Thyroid gland (tissue), 4 donors: ENCODE measurements around the gene ANKRD53. TPM values are rescaled to one million over a fixed set of nuclear protein-coding genes. Genes with fewer than 3 reads are reported as not detected.

ENCODE experiments used
- DNase-seq, 2 donors: peaks; one replicate each; pipeline ENCODE4 v3.0.0-alpha.2; 2019
- H3K27ac ChIP-seq, 3 donors: fragments of 200-600 bp; sonication (generic); 1 replicate in 2 of 3; 2 replicates in 1 of 3; pipeline ENCODE4 v1.5.1; 2016 to 2019; ENCODE audit warnings: mild to moderate bottlenecking in 1 of 3, moderate library complexity in 1 of 3
- H3K27me3 ChIP-seq: fragments of 200-600 bp; sonication (generic); one replicate; pipeline ENCODE4 v1.5.1; 2019
- H3K36me3 ChIP-seq, 2 donors: fragments of 200-600 bp; sonication (generic); one replicate each; pipeline ENCODE4 v1.5.1; 2016 to 2019
- H3K4me1 ChIP-seq, 2 donors: fragments of 200-600 bp; sonication (generic); one replicate each; pipeline ENCODE4 v1.5.1; 2017 to 2019
- H3K4me3 ChIP-seq, 3 donors: fragments of 200-600 bp; sonication (generic); replicated peaks in 1 of 3; 1 replicate in 2 of 3; 2 replicates in 1 of 3; pipeline ENCODE4 v1.5.1; 2016; ENCODE audit warnings: mild to moderate bottlenecking in 1 of 3
- H3K9me3 ChIP-seq: fragments of 200-600 bp; sonication (generic); one replicate; pipeline ENCODE4 v1.5.1; 2017
- CTCF ChIP-seq, 6 experiments: fragments of 200-600 bp in 3 of 6; fragments of 450-650 bp in 3 of 6; sonication (generic) in 3 of 6; IDR thresholded peaks; one replicate each; pipeline ENCODE4 v1.5.1; 2016 to 2019; ENCODE audit warnings: antibody characterized with exemption in 6 of 6, mild to moderate bottlenecking in 2 of 6, inconsistent platforms in 1 of 6, moderate library complexity in 1 of 6
- POLR2A ChIP-seq, 2 donors: fragments of 450-650 bp; IDR thresholded peaks; one replicate each; pipeline ENCODE4 v1.6.1; 2017; ENCODE audit warnings: antibody characterized with exemption in 2 of 2, mild to moderate bottlenecking in 2 of 2, moderate library complexity in 1 of 2
- WGBS, 2 donors: methylation state at CpG; one replicate each; pipeline ENCODE4 v1.1.5; 2017; 5-methylcytosine and 5-hydroxymethylcytosine counted together
- intact Hi-C: fragments of 100-400 bp; cut with DNase I; formaldehyde crosslinking; loops from one replicate; pipeline ENCODE4 v1.15.1; 2023
- total RNA-seq, 4 donors: library from RNA; depleted of rRNA; stranded (reverse); fragments of >200 nt; gene quantifications; one replicate each; pipeline ENCODE4 v1.2.3, GENCODE V29; 2016

Gene ANKRD53
- total RNA-seq, 4 donors from 2014 or later, result 1.5 to 4.3 (median 2.7) TPM

DNA sequence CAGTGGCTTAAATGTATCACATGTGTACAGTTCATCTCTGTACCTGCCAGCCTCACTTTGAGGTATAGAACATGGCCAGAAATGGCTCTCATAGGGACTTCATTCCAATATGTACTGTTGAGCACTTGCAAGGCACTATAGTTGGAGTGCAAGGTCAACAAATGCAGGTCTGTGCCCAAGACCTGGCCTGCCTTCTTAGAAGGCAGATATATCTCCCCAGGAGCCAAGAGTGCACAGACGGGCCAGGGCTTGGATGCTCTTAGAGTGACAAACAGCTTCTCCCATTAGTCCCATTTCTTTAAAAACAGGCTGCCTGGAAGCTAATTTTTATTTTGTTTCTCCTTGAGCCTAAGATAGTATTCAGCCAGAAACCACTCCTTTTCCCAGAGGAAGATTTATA, 9.0 kb downstream of the ANKRD53 start:
- DNase-seq, result no peak
- WGBS, 2 donors, result 73 to 84% methylated on average over 1 of the region's 1 CpG

GRCh38 chr2:70988151-70988550, 9.7 kb downstream of the ANKRD53 start:
- H3K4me3 ChIP-seq, result no peak overlapping the region
- intact Hi-C loops, result no loop called here
- 55 to 67% methylated on average over 3 to 4 of the region's 4 CpGs for WGBS, 2 donors
- H3K36me3 ChIP-seq, result peaks cover 21 to 34% of the 10 kb centered on the region in 2 donors
- DNase-seq, result peak in 1 of 2 donors; percentile 35
- peaks cover 12 to 18% of the 10 kb centered on the region in 2 donors for H3K4me1 ChIP-seq
- H3K9me3 ChIP-seq, result no peaks in the 10 kb centered on the region
- TF ChIP-seq POLR2A (IDR thresholded peaks at IDR 0.05), result no peak
- TF ChIP-seq CTCF (IDR thresholded peaks at IDR 0.05), result no peak
- H3K27me3 ChIP-seq, result no peaks in the 10 kb centered on the region
- peak overlapping the region in 1 of 3 donors; percentile 33 for H3K27ac ChIP-seq

More for the DNA sequence above, 9.0 kb downstream of the ANKRD53 start:
- Histone ChIP-seq H3K36me3 (peaks cover 21 to 34% of the 10 kb centered on the region in 2 donors), H3K27ac (peak overlapping the region in 1 of 3 donors; percentile 5), H3K9me3 (no peaks in the 10 kb centered on the region), H3K27me3 (no peaks in the 10 kb centered on the region), H3K4me1 (peaks cover 8 to 12% of the 10 kb centered on the region in 2 donors), H3K4me3 (no peak overlapping the region)
- intact Hi-C loops, result no loop called here
- TF ChIP-seq POLR2A (IDR thresholded peaks at IDR 0.05) (no peak), CTCF (IDR thresholded peaks at IDR 0.05) (no peak)

DNA sequence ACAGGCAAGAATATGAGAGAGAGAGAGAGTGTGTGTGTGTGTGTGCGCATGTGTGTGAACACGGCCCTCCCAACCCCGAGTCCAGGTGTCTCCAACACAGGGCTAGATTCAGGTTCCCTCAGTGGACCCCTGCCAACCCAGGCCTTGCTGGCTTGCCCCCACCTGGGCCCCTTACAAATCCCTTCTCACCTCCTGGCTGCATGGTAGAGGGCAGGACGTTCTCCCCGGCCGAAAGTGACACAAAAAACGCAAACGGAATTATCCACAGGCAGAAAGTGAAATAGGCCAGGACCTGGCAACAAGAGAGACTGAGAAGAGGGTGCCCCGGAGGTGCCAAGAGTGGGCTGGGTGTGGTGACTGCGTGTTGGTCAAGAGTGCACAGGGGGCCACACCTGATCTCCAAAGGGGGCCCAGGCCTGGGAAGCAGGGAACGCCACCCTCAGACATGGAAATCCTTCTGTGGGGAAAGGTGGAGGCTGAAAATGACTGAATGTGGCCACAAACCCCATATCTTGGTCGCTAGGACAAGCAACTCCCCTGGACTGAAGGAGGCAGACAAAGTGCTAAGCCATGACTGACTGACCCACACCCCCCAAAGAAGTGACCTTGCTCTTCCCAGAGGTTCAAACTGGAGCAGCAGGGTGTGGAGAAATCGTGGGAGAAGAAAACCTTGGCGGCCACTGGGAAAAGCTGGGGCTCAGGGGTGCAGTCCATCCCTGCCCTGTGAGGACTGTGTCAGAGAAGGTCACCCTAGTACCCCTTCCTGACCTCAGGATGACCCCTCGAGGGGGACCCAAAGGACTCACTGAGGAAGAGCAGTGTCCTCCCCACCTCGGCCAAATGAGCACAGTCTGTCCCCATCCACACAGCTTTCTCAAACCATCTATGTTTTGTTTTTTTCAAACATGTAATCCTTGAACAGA, 10.6 kb downstream of the ANKRD53 start:
- Histone ChIP-seq H3K4me1 (peaks cover 21 to 26% of the 10 kb centered on the region in 2 donors), H3K4me3 (no peak overlapping the region), H3K36me3 (peaks cover 21 to 34% of the 10 kb centered on the region in 2 donors), H3K27me3 (no peaks in the 10 kb centered on the region), H3K9me3 (no peaks in the 10 kb centered on the region), H3K27ac (no peak overlapping the region)
- TF ChIP-seq CTCF (IDR thresholded peaks at IDR 0.05) (no peak), POLR2A (IDR thresholded peaks at IDR 0.05) (no peak)
- no peak for DNase-seq
- intact Hi-C loops, result no loop called here
- 92 to 94% methylated on average over 16 of the region's 16 CpGs for WGBS, 2 donors

DNA sequence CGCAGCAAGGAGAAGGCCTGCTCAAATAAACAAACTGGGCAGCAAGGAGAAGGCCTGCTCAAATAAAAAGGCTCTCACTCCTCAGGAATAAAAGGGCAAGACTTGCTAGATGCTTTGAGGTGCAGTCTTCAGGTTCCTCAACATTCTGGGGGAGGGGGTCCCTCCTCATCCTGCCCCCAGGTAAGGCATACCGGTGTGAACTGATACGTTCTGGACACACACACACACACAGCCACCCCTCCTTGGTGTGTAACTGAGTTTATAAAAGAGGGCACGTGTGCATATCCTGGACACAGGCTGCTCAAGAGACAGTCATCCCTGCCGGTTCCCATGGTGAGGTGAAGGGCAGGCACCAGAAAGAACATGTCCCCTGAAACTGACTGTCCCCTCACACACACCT, 11.8 kb downstream of the ANKRD53 start:
- Histone ChIP-seq H3K27me3 (no peaks in the 10 kb centered on the region), H3K4me3 (no peak overlapping the region), H3K4me1 (peaks cover 21 to 26% of the 10 kb centered on the region in 2 donors), H3K9me3 (no peaks in the 10 kb centered on the region), H3K27ac (no peak overlapping the region), H3K36me3 (peaks cover 21 to 34% of the 10 kb centered on the region in 2 donors)
- no peak for DNase-seq
- intact Hi-C loops, result no loop called here
- WGBS, 2 donors, result 76 to 90% methylated on average over 5 of the region's 5 CpGs
- TF ChIP-seq POLR2A (IDR thresholded peaks at IDR 0.05) (no peak), CTCF (IDR thresholded peaks at IDR 0.05) (no peak)

- H3K36me3 ChIP-seq, result peaks cover 21 to 34% of the 10 kb centered on the region in 2 donors
- no peaks in the 10 kb centered on the region for H3K27me3 ChIP-seq
- H3K9me3 ChIP-seq, result no peaks in the 10 kb centered on the region
- no peak overlapping the region for H3K27ac ChIP-seq
- peaks cover 21 to 30% of the 10 kb centered on the region in 2 donors for H3K4me1 ChIP-seq
- WGBS, 2 donors, result 93 to 100% methylated on average over 5 of the region's 5 CpGs
- no peak overlapping the region for H3K4me3 ChIP-seq
- DNase-seq, result no peak
- intact Hi-C loops, result no loop called here
- TF ChIP-seq CTCF (IDR thresholded peaks at IDR 0.05) (no peak), POLR2A (IDR thresholded peaks at IDR 0.05) (no peak)
These were observed 12.7 kb downstream of the ANKRD53 start for GRCh38 chr2:70991142-70991541.
